GM12864 (cell line): ENCODE data around the gene ARPC1A.
A peak's percentile ranks its signal among the peaks of the same experiment; 100 is the strongest.

Source experiments
- DNase-seq: peaks from one replicate; pipeline ENCODE4 v3.0.0-alpha.2; 2011; ENCODE audit warnings: low read depth
- H3K4me3 ChIP-seq: 2 replicates; pipeline ENCODE4 v1.5.1; 2011; ENCODE audit warnings: mild to moderate bottlenecking, low read depth, low read length, control low read depth
- CTCF ChIP-seq: IDR thresholded peaks from 2 replicates; pipeline ENCODE4 v1.5.1; 2011; ENCODE audit warnings: low read depth, mild to moderate bottlenecking, moderate library complexity, low read length, control low read depth, inconsistent platforms; ENCODE audit errors: missing control alignments

Gene ARPC1A

DNA sequence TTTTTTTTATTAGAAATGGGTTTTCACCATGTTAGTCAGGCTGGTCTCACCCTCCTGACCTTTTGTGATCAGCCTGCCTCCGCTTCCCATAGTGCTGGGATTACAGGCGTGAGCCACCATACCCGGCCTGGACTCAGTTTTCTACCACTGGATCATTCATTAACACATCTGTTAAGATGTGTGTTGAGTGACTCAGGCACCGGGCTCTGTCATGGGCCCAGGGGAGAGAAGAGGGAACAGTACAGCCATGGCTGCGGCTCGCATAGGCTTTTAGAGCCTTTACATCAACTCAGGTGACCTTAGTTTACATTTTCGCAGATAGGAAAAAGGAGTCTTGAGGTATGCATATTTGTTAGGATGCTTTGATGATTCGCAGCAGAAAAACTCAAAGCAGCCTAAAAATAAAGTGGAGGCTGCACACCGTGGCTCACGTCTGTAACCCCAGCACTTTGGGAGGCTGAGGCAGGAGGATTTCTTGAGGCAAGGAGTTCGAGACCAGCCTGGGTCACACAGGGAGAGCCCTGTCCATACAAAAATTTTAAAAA lies 45.8 kb downstream of the ARPC1A start:
- TF ChIP-seq CTCF, result no peak
- DNase-seq, result no peak
- H3K4me3 ChIP-seq, result no peak overlapping the region

DNA sequence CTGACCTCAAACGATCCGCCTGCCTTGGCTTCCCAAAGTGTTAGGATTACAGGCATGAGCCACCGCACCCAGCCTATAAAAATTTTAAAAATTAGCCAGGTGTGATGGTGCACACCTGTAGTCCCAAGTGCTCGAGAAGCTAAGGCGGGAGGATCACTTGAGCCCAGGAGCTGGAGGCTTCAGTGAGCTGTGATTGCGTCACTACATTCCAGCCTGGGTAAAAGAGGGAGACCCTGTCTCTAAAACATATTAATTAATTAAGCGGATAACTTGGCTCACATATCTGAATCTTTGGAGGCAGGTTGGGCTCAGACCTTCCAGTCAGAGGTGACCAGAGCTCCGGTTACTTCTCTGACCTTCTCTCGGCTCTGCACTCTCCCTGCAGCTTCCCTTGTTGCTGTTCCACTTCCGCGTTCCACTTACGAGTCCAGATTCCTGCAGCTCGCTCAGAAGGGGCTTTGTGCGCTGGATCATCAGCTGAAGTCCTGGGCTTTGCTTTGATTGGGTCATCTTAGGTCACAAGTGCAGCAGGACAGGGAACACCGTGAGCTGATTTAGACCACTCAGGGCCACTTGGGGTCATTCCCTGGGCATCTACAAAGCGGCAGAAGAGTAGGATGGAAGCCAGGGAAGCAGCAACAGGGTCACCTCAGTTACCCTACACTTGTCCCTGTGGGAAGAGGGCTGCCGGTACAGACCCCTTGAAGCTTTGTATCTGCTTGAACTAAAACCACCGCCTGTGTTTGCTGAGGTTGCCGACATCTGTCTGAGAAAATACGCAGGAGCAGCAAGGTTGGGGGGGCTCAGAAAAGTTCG lies 46.8 kb downstream of the ARPC1A start:
- TF ChIP-seq CTCF, result no peak
- DNase-seq, result no peak
- H3K4me3 ChIP-seq, result no peak overlapping the region

DNA sequence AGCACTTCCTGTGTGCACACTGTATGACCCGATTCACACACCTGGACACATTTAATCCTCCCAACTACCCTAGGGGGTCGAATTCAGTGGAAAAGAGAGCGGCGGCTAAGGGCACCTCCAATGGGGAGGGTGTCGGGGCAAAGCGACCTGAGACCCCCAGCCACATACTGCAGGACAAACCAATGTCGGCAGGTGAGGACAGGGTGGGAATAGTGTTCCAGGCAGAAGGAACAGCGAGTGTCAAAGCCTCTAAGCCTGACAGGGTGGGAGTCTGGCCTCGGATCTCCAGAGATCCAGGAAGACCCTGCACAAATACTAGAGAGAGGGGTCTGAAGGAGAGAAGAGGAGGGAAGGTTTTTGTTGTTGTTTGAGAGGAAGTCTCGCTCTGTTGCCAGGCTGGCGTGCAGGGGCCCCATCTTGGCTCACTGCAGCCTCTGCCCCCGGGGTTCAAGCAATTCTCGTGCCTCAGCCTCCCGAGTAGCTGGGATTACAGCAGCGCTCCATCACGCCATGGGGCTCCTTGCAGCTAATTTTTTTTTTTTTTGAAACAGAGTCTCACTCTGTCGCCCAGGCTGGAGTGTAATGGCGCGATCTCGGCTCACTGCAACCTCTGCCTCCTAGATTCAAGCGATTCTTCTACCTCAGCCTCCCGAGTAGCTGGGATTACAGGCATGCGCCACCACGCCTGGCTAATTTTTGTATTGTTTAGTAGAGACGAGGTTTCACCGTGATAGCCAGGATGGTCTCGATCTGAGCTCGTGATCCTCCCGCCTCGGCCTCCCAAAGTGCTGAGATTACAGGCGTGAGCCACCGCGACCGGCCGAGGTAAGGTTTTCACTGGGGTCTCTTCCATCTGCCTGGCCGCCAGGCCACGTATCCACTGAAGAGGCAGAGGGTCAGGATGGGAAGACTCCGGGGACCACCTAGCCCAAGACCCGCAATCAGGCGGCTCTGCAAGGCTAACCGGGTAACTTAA lies 47.7 kb downstream of the ARPC1A start:
- no peak for TF ChIP-seq CTCF
- no peak for DNase-seq
- H3K4me3 ChIP-seq, result peak overlapping the region; percentile 95

GRCh38 chr7:99374111-99375064 lies 48.7 kb downstream of the ARPC1A start, which contains the start of gene ARPC1B:
Gene ARPC1B, plus strand, starts transcription at chr7:99374730. Its CDS starts 10,985 bp downstream, at chr7:99385715.
- no peak for TF ChIP-seq CTCF
- DNase-seq, result peak; percentile 53
- peak within 1 kb of the TSS; percentile 95 for H3K4me3 ChIP-seq

DNA sequence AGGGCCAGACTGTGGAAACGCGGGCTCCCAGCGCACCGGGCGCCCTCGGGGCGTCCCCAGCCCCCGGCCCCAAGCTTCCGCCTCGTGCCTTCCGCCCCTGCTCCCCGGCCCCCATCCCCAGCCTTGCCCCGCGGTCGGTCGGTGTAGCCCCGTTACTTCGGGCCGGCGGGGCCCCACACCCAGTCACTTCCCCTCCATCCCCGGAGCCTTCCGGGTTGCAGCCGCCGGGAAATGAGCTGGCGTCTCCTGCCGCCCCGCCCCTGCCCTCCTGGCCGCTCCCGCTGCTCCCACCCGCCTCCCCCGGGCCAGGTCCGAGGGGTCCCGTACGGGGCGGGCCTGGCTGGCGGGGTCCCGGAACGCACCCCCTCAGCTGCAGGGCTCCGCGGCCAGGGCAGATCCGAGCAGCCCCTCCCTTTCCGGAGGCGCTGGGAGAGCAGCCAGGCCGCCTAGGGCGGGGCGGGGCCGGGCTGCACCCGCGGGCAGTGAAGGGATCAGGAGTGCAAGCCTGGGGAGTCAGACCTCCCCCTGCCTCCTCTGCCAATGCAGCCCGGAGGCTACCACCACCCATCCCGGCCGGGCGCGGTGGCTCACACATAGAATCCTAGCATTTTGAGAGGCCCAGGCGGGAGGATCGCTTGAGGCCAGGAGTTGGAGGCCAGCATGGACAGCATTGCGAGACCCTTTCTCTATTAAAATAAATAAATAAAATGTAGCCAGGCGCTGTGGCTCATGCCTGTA lies 49.5 kb downstream of the ARPC1A start:
- TF ChIP-seq CTCF, result no peak
- DNase-seq, result no peak
- H3K4me3 ChIP-seq, result peak overlapping the region; percentile 95
